Measurements from ENCODE around the gene IFNG-AS1.

IFNG-AS1 gene

DNA sequence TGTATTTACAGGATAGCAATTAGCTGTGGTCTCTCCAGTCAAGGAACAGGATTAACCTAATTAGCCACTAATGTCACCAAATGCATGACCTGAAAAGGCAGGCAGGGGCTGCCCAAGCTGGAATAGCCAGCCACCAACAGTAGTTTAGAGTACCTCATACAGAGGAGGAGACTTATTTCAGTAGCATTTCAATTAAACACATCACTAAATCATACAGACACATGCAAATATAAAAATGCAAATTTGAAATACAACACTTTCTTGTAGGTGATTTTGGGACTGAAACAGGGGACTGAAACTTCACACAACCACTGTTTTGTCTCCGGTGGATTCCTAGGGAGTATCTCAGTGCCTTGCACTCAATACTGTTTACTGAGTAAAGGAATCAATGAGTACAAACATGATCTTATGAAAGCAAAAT, 636 bp upstream of the IFNG-AS1 start:
- no peak overlapping the region for H3K4me3 ChIP-seq (replicated peaks; ENCODE audit: low read depth, low read length)
- TF ChIP-seq, protein P1, sequence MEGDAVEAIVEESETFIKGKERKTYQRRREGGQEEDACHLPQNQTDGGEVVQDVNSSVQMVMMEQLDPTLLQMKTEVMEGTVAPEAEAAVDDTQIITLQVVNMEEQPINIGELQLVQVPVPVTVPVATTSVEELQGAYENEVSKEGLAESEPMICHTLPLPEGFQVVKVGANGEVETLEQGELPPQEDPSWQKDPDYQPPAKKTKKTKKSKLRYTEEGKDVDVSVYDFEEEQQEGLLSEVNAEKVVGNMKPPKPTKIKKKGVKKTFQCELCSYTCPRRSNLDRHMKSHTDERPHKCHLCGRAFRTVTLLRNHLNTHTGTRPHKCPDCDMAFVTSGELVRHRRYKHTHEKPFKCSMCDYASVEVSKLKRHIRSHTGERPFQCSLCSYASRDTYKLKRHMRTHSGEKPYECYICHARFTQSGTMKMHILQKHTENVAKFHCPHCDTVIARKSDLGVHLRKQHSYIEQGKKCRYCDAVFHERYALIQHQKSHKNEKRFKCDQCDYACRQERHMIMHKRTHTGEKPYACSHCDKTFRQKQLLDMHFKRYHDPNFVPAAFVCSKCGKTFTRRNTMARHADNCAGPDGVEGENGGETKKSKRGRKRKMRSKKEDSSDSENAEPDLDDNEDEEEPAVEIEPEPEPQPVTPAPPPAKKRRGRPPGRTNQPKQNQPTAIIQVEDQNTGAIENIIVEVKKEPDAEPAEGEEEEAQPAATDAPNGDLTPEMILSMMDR (IDR thresholded peaks at IDR 0.05; ENCODE audit: low read length, missing control alignments): no peak
- DNase-seq (ENCODE audit: low read depth): no peak

DNA sequence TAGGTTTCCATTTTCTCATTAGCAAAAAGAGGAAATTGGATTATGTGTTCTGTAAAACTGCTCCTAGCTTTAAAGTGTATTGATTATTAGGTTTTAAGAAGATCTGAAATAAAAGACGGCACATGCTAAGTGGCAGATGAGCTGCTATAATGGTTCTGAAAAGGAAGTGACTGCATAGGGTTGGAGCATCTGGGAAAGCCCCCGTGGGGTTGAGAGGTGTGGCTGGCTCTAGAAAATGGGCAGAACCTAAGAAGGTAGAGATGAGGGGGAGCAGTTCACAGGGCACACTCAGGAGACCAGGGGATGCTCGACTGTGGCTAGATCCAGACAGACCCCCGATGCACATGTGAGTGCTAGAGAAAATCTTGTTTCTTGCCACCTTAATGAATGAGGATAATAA, 1.9 kb downstream of the IFNG-AS1 start:
- H3K4me3 ChIP-seq (replicated peaks; ENCODE audit: low read depth, low read length): no peak overlapping the region
- DNase-seq (ENCODE audit: low read depth): no peak
- TF ChIP-seq, protein P1 (IDR thresholded peaks at IDR 0.05; ENCODE audit: low read length, missing control alignments): no peak

GRCh38 chr12:67993143-67993542, 3.9 kb downstream of the IFNG-AS1 start:
- no peak for DNase-seq (ENCODE audit: low read depth)
- TF ChIP-seq, protein P1 (IDR thresholded peaks at IDR 0.05; ENCODE audit: low read length, missing control alignments): no peak
- no peak overlapping the region for H3K4me3 ChIP-seq (replicated peaks; ENCODE audit: low read depth, low read length)

GRCh38 chr12:67994046-67994445, 4.8 kb downstream of the IFNG-AS1 start:
- no peak overlapping the region for H3K4me3 ChIP-seq (replicated peaks; ENCODE audit: low read depth, low read length)
- DNase-seq (ENCODE audit: low read depth): no peak
- TF ChIP-seq, protein P1 (IDR thresholded peaks at IDR 0.05; ENCODE audit: low read length, missing control alignments): no peak

GRCh38 chr12:67996347-67996746, 7.1 kb downstream of the IFNG-AS1 start:
- TF ChIP-seq, protein P1 (IDR thresholded peaks at IDR 0.05; ENCODE audit: low read length, missing control alignments): no peak

DNA sequence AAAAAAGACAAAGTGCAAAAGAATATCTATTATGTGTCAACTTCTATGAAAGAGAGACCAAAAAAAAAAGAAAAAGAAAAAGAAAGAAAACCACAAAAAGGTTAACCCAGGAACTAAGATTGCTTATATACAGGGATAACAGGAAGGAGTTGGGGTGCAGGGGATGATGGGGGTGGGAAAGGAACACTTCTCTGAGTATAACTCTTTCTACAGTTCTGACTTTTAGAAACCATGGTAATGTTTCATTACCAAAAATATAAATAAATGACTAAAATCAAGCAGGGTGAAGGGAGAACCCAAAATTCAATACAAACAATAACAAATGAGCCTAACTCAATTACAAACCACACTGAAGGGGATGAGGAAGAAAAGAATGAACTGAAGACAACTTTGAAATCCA, 9.1 kb downstream of the IFNG-AS1 start:
- no peak overlapping the region for H3K4me3 ChIP-seq (replicated peaks; ENCODE audit: low read depth, low read length)
- DNase-seq (ENCODE audit: low read depth): no peak
- TF ChIP-seq, protein P1 (IDR thresholded peaks at IDR 0.05; ENCODE audit: low read length, missing control alignments): no peak

More at GRCh38 chr12:67996347-67996746, 7.1 kb downstream of the IFNG-AS1 start:
- H3K4me3 ChIP-seq (replicated peaks; ENCODE audit: low read depth, low read length): no peak overlapping the region
- no peak for DNase-seq (ENCODE audit: low read depth)

DNA sequence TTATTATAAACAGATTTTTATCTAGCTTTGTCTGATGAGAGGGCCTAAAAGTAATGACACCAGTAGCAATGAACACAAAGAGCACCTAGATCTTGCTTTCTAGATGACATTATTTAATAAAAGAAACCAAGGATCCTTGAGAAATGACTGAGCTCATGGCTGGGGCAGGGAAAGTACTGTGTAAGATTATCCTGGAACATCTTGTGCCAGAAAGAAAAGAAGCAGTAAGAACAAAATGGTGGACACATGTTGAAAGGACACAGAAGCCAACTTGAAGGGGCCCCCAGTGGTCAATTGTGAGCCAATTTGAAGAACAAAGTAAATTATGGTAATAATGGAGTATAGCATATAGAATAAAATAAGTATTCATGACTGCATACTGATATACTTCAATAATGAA, 10.0 kb downstream of the IFNG-AS1 start:
- no peak overlapping the region for H3K4me3 ChIP-seq (replicated peaks; ENCODE audit: low read depth, low read length)
- TF ChIP-seq, protein P1 (IDR thresholded peaks at IDR 0.05; ENCODE audit: low read length, missing control alignments): no peak

More for the DNA sequence above, 10.0 kb downstream of the IFNG-AS1 start:
- DNase-seq (ENCODE audit: low read depth): no peak

Measured in fibroblast of pulmonary artery (primary cell).